Neural progenitor cell (in vitro differentiated cells): ENCODE results near the gene STPG3.

Experiments
- EZH2 ChIP-seq: fragments of 200-600 bp; sonication (generic); IDR thresholded peaks from 2 replicates; pipeline ENCODE4 v1.6.1; 2017; ENCODE audit warnings: antibody characterized with exemption, mild to moderate bottlenecking, moderate library complexity
- TF ChIP-seq, protein P1 (sequence below): fragments of 200-600 bp; sonication (generic); IDR thresholded peaks from 2 replicates; pipeline ENCODE4 v1.5.1; 2017; ENCODE audit warnings: antibody characterized with exemption, mild to moderate bottlenecking

DNA sequence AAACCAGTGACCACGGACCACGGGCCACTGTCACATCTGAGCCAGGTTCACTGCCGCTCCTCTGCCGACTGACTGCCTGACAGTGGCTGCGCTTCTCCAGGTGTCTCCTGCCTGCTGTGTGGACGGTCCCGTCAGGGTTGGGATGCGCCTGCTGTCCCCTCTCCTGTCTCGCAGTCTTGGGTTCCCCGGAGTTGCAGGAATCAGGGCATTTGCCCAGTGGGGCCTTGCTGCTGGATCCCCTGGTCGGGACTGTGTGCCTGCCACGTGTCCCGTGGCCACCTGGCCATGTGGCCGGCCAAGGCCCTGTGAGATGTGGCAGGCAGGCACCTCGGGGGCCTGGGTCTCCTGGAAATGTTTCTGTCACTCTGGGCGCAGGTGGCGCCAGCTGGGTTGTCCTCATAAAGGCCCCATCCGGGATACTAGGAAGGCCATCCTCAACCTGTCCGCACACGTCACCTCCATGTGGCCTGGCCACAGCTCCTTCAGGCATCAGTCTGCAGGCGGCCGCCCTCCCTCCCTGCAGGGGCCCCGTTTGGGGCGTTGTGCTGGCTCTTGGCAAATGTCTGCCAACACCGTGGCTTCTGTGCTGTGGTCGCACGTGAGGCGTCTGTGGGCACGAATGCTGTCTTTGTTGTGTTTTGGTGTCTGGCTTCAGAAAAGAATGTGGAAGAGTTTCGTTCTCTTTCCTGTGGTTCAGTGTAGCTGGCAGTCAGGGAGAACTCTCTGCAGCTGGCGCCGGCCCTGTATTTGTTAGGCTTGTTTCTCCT is 20.0 kb downstream of the STPG3 start:
- TF ChIP-seq, protein P1, sequence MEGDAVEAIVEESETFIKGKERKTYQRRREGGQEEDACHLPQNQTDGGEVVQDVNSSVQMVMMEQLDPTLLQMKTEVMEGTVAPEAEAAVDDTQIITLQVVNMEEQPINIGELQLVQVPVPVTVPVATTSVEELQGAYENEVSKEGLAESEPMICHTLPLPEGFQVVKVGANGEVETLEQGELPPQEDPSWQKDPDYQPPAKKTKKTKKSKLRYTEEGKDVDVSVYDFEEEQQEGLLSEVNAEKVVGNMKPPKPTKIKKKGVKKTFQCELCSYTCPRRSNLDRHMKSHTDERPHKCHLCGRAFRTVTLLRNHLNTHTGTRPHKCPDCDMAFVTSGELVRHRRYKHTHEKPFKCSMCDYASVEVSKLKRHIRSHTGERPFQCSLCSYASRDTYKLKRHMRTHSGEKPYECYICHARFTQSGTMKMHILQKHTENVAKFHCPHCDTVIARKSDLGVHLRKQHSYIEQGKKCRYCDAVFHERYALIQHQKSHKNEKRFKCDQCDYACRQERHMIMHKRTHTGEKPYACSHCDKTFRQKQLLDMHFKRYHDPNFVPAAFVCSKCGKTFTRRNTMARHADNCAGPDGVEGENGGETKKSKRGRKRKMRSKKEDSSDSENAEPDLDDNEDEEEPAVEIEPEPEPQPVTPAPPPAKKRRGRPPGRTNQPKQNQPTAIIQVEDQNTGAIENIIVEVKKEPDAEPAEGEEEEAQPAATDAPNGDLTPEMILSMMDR: no peak
- TF ChIP-seq EZH2: no peak
